Hypothalamus (tissue), 51 donors: ENCODE data around the gene YPEL3.

Experiments used
- DNase-seq, 51 donors: peaks; one replicate each; lab custom pipeline; 2025; lab: John Stamatoyannopoulos, UW

YPEL3 gene

DNA sequence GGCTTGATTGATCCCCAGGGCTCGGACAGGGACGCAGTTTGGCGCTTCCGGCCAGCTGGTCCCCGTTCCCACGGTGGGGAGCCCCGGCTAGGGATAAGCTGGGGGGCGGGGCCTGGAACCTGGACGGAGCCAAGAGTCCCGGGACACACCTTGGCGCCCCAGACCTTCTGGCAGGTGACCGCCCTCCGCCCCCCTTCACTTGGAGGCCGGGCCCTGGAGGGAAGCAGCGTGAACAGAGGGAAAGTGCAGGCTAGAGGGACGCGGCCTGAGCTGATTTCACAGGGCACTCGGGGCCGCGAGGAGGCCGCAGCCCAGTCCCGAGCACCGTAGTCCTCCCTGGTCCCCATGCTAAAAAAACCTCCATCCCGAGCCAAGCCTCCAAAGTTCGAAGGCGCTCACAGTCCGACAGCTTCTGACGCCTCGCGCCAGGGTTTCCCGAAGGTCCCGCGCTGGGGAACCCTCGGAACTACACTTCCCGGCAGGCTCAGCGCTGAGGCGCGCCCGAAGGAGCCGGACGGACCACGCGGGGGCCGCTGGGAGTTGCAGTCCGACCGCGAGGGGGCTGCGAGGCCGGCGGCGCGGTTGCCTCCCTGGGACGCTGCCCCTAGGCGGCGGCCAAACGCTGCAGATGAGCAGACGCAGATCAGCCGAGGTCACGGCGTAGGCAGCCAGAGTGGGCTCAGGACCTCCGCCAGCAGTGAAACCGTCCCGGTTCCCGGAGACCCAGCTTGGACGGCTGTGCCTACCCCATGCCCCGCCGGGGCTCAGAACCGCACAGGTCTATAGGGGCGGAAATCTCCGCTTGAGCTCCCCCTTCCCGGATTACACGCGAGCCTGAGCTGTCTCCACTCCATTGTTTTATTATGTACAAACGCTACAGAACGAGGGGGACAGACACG lies 4.3 kb downstream of the YPEL3 start, which contains the start of gene TBX6:
Gene TBX6, minus strand, starts transcription at position 451 of the 899 bp plus-strand sequence. CDS start 731 bp downstream, outside the sequence.
- peak; percentile 44 to 95 (median 86) for DNase-seq

DNA sequence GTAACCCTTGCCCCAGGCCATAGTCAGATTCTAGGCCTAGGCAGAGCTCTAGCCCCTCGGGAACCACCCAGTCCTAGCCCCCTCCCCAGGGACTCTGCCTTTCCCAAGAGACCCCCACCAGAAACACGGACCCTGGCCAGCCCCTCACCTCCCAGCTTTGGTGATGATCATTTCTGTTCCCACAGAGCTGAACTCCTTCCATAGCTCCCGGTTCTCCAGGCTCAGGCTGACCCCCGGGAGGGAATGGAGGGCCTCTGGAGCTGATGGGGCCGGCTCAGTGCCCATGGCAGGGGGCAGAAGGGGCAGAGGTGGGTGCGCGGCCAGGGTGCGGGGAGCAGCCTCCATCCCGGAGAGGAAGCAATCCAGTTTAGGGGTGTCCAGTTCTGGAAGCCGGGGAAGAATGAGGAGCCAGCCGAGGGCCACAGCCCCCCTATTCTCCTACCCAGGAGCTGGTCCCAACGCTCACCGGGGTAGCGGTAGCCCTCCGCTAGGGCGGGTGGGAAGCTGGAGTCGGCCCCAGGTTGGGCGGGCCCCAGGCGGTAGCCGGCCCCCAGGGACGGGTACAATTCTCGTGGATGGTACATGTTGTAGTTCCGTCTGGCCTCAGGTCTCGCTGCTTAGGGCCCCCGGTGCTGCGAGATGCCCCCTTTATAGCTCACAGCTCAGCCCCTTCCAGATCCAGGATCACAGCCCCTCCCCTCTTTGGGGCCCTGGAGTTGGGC lies 5.2 kb downstream of the YPEL3 start:
- peak in 1 of 51 donors; percentile 6 for DNase-seq

DNA sequence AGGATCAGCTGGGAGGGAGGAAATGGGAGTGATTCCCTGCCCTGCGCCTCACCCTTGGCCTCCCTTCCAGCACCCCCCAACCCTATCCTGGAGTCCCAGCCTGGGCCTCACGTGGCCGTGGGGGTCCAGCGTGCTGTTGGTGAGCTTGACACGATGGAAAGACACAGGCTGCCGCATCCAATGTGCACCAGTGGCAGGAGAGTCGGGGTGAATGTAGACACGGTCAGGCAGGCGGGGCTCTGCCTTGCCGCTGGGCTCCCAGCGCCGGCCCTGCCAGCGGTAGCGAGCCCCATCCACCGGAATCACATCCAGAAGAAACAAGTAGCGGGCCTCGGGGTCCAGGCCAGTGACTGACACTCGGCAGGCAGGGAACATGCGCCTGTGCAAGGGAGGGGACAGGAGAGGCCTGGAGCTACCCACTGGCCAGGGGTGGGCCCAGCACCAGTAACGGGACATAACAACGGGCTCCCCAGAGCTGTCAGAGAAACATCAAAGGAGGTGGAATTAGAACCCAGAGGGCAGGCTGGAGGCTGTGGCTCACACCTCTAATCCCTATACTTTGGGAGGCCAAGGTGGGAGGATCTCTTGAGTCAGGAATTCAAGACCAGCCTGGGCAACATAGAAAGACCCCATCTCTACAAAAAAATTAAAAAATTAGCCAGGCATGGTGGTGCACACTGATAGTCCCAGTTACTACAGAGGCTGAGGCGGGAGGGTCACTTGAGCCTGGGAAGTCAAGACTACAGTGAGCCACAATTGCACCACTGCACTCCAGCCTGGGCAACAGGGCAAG lies 7.0 kb downstream of the YPEL3 start:
- no peak for DNase-seq

DNA sequence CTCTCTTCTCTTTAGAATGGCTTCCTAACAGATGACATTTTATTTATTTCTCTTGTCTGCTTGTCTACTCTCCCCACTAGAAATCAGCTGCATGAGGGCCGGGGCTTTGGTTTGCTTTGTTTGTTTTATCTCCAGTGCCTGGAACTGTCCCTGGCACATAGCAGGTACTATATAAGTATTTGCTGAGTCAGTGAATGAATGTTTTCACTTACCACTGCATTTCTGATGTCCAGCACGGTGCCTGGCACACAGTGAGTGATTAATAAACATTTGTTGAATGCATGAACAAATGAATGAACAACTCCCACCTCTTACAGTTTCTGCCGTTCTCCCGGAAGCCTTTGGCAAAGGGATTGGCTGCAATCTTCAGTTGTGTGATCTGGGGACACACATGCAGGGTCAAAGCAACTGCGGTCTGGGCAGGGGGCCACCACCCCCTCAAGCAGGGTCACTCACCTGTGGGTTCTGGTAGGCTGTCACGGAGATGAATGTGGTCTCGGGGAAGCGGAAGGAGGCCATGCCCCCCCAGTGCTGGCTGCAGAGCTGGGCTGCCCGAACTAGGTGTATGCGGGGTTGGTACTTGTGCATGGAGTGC lies 7.7 kb downstream of the YPEL3 start:
- DNase-seq, result no peak

DNA sequence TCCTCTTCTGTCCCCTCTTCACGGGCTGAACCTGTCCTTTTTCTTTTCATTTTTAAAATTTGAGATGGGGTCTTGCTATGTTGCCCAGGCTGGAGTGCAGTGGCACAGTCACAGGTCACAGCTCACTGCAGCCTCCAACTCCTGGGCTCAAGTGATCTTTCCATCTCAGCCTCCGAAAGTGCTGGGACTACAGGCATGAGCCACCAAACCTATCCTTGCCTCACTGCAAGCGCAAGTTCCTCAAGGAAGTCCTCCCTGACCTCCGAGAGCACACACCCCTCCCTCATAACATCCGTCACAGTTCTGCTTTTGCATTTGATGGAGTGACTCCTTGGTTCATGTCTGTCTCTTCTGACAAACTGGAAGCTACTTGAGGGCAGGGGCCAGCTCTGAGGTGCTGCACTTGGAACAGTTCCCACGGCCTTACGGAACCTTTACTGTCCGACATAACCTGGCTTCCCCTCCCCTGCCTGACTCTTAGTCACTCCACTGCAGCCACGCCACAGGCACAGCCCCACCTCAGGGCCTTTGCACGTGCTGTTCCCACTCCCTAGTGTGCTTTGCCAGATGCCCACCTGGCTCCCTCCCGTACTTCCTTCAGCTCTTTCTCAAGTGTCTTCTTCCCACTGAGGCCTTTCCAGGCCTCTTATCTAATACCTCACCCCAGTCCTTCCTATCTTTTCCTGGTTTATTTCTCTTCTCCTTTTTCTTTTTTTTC lies 8.7 kb downstream of the YPEL3 start:
- no peak for DNase-seq

DNA sequence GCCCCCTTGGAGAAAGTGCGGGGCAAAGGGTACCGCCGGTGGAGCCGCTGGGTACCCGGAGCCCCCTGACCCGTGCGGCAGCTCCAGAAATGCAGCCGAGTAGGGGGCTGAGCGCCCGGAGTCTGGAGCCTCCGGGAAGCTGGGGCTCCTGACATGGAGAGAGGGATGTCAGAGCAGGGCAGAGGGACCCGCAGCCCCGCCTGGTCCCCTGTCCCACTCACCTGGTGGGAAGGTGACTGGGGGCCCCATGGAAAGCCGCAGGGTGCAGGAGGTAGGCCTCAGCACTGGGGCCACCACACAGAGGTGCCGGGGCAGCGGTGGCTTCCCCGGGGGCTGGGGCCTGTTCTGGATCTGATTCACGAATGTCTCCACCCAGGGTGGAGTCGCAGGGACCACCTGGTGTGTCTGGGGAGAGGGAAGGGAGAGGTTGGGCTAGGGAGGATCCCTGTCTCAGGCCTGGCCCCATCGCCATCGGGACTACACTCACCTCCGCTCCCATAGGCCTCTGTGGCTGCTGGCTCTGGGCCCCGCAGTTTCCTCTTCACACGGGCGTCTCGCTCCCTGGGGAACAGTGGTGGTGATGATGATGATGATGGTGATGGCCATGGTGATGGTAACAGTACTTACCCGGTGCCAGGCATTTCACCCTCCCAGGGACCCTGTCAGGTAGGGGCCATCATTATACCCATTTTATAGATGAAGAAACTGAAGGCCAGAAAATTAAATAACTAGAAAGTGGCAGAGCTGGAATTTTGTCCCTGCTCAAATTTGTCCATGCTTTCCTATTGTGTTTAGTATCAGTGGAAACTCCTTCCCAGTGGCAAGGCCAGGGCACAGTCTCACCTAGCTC lies 9.5 kb downstream of the YPEL3 start:
- DNase-seq, result no peak

DNA sequence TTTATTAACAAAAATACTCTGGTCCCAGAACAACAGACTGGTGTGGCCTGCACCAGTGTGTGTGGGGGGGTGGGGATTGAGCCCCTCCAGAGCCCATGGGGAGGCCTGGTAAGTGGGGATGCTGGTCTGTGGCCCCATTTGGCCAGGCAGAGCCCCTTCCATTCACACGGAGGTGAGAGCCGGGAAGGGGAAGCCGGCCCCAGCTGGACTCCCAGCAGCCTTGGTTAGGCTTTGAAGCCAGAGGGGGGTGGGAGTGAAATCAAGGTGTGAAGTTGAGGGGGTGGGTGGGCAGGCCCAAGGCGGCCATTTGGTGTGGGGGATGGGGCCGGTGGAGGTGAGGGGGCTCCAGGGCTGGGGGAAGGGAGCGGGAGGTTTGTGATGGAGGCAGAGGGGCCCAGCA lies 10.2 kb downstream of the YPEL3 start:
- DNase-seq, result no peak

DNA sequence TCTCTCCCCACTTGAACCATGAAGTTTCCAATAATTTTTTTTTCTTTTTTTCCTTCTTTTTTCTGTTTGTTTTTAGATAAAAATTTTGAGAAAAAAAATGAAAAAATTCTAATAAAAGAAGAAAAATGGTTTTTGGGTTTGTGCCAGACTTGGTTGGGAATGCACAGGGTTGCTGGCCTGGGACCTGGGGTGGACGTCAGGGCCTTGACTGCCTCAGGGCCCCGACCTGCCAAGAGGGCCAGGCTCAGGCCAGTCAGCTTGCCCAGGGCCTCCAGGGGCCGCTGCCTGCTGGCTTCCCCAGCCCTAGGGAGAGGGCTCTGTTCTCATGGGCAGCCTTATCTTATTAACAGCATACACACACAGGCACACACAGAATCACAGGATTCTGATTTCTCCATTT lies 10.8 kb downstream of the YPEL3 start:
- DNase-seq, result no peak

DNA sequence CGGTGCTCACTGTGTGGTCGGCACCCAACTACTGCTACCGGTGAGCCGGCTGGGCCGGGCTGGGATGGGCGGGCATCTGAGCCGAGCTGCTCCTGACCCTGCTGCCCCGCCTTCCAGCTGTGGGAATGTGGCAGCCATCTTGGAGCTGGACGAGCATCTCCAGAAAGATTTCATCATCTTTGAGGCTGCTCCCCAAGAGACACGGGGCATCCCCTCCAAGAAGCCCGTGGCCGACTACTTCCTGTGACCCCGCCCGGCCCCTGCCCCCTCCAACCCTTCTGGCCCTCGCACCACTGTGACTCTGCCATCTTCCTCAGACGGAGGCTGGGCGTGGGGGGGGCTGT lies 11.2 kb downstream of the YPEL3 start:
- no peak for DNase-seq

DNA sequence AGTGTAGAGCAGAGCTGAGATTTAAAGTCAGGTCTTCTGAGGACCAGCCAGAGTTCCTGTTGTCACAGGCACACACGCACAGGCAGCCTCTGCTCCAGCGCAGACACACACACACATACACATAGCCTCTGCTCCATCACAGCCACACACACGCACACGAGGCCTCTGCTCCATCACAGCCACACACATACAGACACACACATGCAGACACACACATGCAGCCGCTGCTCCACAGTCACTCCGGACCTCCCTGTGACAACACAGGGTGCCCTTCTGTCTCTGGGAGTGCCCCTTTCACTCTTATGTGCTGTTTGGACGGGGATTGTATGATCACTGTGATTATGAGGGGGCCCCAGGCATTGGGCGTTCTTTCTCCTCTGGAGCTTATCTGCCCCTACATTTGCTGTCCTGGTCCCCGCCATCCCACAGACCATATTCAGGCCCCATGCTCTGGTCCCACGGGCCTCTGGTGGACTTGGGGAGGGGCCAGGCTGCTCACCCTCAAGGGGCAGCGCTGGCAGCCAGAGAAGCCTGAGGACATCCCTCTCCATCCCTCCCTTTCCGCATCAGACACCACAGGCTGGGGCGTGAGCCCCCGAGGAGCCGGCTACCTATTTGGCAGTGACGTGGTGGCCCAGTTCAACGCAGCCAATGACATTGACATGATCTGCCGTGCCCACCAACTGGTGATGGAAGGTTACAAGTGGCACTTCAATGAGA lies 11.8 kb downstream of the YPEL3 start:
- no peak for DNase-seq

DNA sequence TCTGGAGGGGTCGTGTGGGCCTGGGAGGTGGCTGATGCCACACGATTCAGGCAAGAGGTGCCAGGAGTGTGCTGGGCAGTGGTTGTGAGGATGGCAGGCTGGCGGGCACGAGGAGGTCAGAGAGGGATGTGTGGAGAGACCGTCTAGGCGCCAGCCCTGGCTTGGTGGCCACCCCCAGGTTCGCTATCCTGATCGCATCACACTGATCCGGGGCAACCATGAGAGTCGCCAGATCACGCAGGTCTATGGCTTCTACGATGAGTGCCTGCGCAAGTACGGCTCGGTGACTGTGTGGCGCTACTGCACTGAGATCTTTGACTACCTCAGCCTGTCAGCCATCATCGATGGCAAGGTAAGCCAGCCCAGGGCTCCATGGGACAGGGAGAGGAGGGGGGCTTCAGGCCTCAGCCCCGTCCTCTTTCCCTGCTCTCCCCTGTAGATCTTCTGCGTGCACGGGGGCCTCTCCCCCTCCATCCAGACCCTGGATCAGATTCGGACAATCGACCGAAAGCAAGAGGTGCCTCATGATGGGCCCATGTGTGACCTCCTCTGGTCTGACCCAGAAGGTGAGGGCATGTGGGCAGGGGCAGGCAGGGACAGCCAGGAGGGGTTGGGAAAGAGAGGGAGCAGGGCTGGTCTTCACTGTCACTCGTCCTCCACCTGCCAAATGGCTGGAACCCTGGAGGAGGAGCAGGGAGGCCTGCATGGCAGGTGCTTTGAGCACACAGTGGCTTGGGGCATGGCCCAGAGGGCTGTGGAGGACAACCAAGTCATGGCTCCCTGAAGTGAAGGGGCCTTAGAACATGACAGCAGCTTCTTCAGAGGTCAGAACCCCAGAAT lies 12.6 kb downstream of the YPEL3 start:
- DNase-seq, result no peak

DNA sequence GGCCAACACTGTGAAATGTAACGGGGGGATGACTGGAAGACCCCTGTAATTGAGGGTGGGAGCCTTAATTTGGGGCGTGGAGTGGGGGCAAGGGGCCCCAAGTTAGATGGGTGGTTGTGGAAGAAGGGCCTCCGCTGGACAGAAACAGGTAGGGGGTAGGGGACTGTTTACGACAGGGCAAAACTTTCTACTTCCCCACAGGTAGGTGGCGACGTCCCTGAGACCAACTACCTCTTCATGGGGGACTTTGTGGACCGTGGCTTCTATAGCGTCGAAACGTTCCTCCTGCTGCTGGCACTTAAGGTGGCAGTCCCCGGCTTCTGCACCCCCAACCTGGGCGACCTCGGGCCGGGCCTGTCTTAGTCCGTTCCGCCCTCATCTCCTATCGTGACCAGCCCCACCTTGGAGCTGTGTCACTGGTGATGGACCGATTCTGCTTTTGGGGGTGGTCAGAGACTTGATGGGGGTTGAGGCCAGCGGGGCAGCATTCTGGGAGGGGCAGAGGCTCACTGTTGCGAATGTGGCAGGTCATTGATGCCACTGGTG lies 13.4 kb downstream of the YPEL3 start:
- DNase-seq, result no peak

DNA sequence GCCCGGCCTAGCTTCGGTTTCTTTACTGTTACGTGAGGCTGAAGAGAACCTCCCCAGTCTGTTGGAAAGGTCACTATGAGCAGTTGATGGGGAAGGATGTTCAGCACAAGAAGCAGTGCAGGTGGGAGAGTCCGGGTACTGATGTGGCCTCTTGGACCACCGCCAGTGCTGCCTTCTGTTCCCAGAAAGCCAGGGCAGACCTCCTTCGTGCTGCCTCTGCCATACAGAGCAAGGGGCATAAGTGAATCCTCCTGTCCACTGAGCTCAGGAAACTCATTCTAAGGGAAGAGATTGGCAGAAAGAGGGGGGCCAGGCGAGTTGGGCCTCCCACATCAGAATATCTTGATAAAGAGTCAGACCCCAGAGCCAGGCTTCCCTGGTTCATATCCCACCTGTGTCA lies 16.5 kb downstream of the YPEL3 start:
- no peak for DNase-seq

DNA sequence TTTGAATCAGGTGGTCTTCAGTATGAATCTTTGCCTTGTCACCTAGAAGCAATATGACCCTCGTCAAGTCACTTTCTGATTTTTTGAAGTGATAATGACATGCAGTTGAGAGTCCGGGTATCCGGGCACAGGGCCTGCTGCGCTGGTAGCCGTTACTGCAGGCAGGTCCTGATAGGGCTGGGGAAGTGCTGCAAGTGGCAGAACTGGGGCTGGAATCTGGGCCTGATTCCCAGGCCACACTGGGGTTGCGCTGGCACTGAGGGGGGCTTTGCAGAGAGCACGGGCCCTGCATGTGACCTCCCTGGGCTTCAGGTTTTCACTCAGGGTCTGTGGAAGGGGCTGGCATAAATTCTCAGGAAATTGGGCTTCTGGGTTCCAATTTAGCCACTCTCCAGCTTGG lies 17.3 kb downstream of the YPEL3 start:
- no peak for DNase-seq

DNA sequence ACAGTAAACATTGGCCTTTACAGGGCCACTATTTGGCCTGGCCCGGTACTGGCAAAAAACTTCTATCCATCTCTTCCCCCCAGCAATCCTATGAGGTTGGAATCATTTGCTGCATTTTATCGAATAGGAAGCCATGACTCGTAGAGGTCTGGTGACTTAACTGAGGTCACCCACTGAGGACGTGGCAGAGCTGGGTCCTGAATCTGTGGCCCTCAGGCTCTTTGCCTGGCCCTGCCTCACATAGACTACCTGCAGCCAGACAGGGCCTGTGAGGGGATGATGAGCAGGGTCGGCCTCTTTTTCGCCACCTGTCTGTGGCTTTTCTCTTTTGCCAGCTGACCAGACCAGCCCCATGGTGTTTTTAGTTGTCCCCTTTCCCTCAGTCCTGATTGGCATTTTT lies 18.4 kb downstream of the YPEL3 start:
- DNase-seq, result no peak

DNA sequence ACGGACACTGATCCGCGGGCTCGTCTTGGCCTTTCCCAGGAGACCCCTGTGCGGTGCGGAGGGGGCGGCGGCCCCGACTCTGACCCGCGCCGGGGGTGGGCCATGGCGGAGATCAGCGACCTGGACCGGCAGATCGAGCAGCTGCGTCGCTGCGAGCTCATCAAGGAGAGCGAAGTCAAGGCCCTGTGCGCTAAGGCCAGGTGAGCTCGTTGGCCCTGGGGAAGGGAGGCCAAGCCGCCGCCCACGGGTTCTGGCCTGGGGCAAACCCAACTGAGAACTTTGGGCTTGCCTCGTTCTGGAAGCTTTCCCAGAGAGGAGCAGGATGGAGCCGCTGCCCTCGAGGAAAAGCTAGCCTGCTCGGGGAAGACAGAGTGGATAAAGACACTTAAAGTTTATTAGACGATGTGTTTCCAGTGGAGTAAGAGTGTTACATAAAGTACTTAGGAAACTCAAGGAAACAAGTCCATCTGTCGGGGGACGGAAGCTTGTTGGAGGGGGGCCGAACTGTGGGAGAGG lies 19.7 kb downstream of the YPEL3 start:
- peak in 1 of 51 donors; percentile 13 for DNase-seq
